KMS-11 (cell line): Measurements from ENCODE around the gene WNT3A.

ENCODE experiments used
- H2AFZ ChIP-seq: fragments of 200-600 bp; sonication (generic); 2 replicates; pipeline ENCODE4 v1.6.1; 2016; ENCODE audit warnings: antibody characterized with exemption, mixed run types, low read depth
- H3K27ac ChIP-seq: fragments of 200-600 bp; sonication (generic); 2 replicates; pipeline ENCODE4 v1.6.1; 2016; ENCODE audit warnings: mild to moderate bottlenecking, mixed run types
- H3K27me3 ChIP-seq: fragments of 200-600 bp; sonication (generic); 2 replicates; pipeline ENCODE4 v1.6.1; 2017; ENCODE audit warnings: mild to moderate bottlenecking, low read depth, mixed run types, moderate library complexity; ENCODE audit not compliant: insufficient read depth
- H3K36me3 ChIP-seq: fragments of 200-600 bp; sonication (generic); 2 replicates; pipeline ENCODE4 v1.6.1; 2017; ENCODE audit warnings: mild to moderate bottlenecking, mixed run types; ENCODE audit not compliant: insufficient read depth
- H3K4me1 ChIP-seq: fragments of 200-600 bp; sonication (generic); 2 replicates; pipeline ENCODE4 v1.6.1; 2016; ENCODE audit warnings: mild to moderate bottlenecking, low read depth, mixed run types; ENCODE audit not compliant: poor library complexity, severe bottlenecking
- H3K4me2 ChIP-seq: fragments of 200-600 bp; sonication (generic); 2 replicates; pipeline ENCODE4 v1.7.0; 2016; ENCODE audit warnings: mild to moderate bottlenecking, mixed run types
- H3K4me3 ChIP-seq: fragments of 200-600 bp; sonication (generic); IDR thresholded peaks from 2 replicates; pipeline ENCODE4 v1.6.1; 2017; ENCODE audit warnings: low read depth, low read length, mixed read lengths; ENCODE audit not compliant: insufficient read depth
- H3K79me2 ChIP-seq: fragments of 200-600 bp; sonication (generic); 2 replicates; pipeline ENCODE4 v1.6.1; 2016; ENCODE audit warnings: low read depth, mixed run types; ENCODE audit not compliant: insufficient read depth
- H3K9ac ChIP-seq: fragments of 200-600 bp; sonication (generic); 2 replicates; pipeline ENCODE4 v1.6.1; 2016; ENCODE audit warnings: mild to moderate bottlenecking, mixed run types
- H4K20me1 ChIP-seq: fragments of 200-600 bp; sonication (generic); 2 replicates; pipeline ENCODE4 v1.6.1; 2016; ENCODE audit warnings: mild to moderate bottlenecking, mixed run types; ENCODE audit not compliant: insufficient read depth
- CTCF ChIP-seq: fragments of 200-600 bp; sonication (generic); conservative IDR thresholded peaks from 2 replicates; pipeline ENCODE4 v1.6.1; 2017; ENCODE audit warnings: low read depth, mild to moderate bottlenecking, antibody characterized with exemption, low read length, moderate library complexity, mixed read lengths

The WNT3A gene

GRCh38 chr1:228035844-228036243 lies 29.0 kb downstream of the WNT3A start:
- TF ChIP-seq CTCF, result no peak
- Histone ChIP-seq H3K4me3 (no peak overlapping the region), H2AFZ (no peak overlapping the region), H3K27me3 (no peaks in the 10 kb centered on the region), H3K27ac (no peak overlapping the region), H3K79me2 (no peaks in the 10 kb centered on the region), H3K36me3 (no peaks in the 10 kb centered on the region), H3K4me2 (no peak overlapping the region), H4K20me1 (no peaks in the 10 kb centered on the region), H3K4me1 (no peaks in the 10 kb centered on the region), H3K9ac (no peak overlapping the region)

GRCh38 chr1:228036701-228037231 lies 30.0 kb downstream of the WNT3A start:
- Histone ChIP-seq H3K4me1 (no peaks in the 10 kb centered on the region), H2AFZ (no peak overlapping the region), H3K27ac (no peak overlapping the region), H3K79me2 (no peaks in the 10 kb centered on the region), H4K20me1 (no peaks in the 10 kb centered on the region), H3K36me3 (no peaks in the 10 kb centered on the region), H3K4me2 (no peak overlapping the region), H3K4me3 (no peak overlapping the region), H3K9ac (no peak overlapping the region), H3K27me3 (no peaks in the 10 kb centered on the region)
- TF ChIP-seq CTCF, result no peak

- Histone ChIP-seq H4K20me1 (no peaks in the 10 kb centered on the region), H3K27me3 (no peaks in the 10 kb centered on the region), H3K4me2 (no peak overlapping the region), H3K4me3 (no peak overlapping the region), H3K79me2 (no peaks in the 10 kb centered on the region), H3K9ac (no peak overlapping the region), H2AFZ (no peak overlapping the region), H3K4me1 (no peaks in the 10 kb centered on the region), H3K27ac (no peak overlapping the region), H3K36me3 (no peaks in the 10 kb centered on the region)
- no peak for TF ChIP-seq CTCF
Measured at GRCh38 chr1:228037401-228038386, 30.9 kb downstream of the WNT3A start.

- Histone ChIP-seq H3K9ac (no peak overlapping the region), H3K4me3 (no peak overlapping the region), H2AFZ (no peak overlapping the region), H3K4me1 (no peaks in the 10 kb centered on the region), H3K79me2 (no peaks in the 10 kb centered on the region), H3K27me3 (no peaks in the 10 kb centered on the region), H4K20me1 (no peaks in the 10 kb centered on the region), H3K36me3 (no peaks in the 10 kb centered on the region), H3K27ac (no peak overlapping the region), H3K4me2 (no peak overlapping the region)
- no peak for TF ChIP-seq CTCF
Measured at GRCh38 chr1:228038387-228039005, 31.7 kb downstream of the WNT3A start.
